Measurements from ENCODE around the gene MINDY3. TPM values are rescaled to one million over a fixed set of nuclear protein-coding genes. Genes with fewer than 3 reads are reported as not detected.

MINDY3 gene
- total RNA-seq, 2 donors from 2014 or later = 23.3 to 30.5 TPM

DNA sequence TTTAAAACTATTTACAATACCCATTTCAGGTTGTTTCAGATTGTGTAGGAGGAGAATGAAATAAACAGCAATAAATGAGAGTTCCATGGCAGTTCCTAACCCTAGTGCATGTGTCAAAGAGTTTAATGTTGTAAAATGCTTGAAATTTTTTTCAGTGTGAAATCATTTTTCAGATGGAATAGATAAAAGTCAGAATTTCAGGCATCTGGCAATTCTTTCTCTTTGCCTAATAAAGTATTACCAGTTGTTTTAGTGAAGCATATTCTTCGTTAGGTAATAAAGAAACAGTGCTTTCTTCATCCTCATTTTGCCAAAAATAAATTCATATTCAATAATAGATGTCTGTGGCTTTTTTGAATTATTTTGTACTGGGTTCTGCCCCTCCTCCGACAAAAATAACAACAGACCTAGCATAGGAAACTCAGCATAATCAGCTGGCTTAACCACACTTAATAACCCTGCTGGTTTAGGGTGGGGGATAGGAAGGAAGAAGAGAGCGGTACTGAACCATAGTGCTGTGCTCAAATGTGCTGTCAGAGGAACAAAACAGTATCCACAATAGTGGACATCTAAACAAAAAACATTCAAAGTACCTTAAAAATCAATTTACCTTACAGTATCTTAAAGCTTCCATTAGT lies 39.1 kb downstream of the MINDY3 start:
- intact Hi-C loops (cut with DNase I) = loop anchor here (5.0 kb wide), 3 partner anchors 84 to 234 kb away; no protein-coding TSS in a partner anchor
- H3K36me3 ChIP-seq = no peaks in the 10 kb centered on the region
- no peak overlapping the region for H3K4me3 ChIP-seq
- WGBS = 79% methylated on average over 3 of the region's 3 CpGs
- no peaks in the 10 kb centered on the region for H3K9me3 ChIP-seq
- H3K27ac ChIP-seq = no peak overlapping the region
- no peaks in the 10 kb centered on the region for H3K4me1 ChIP-seq (replicated peaks)
- TF ChIP-seq POLR2A (IDR thresholded peaks at IDR 0.05) = no peak
- TF ChIP-seq, protein P1, sequence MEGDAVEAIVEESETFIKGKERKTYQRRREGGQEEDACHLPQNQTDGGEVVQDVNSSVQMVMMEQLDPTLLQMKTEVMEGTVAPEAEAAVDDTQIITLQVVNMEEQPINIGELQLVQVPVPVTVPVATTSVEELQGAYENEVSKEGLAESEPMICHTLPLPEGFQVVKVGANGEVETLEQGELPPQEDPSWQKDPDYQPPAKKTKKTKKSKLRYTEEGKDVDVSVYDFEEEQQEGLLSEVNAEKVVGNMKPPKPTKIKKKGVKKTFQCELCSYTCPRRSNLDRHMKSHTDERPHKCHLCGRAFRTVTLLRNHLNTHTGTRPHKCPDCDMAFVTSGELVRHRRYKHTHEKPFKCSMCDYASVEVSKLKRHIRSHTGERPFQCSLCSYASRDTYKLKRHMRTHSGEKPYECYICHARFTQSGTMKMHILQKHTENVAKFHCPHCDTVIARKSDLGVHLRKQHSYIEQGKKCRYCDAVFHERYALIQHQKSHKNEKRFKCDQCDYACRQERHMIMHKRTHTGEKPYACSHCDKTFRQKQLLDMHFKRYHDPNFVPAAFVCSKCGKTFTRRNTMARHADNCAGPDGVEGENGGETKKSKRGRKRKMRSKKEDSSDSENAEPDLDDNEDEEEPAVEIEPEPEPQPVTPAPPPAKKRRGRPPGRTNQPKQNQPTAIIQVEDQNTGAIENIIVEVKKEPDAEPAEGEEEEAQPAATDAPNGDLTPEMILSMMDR (IDR thresholded peaks at IDR 0.05) = no peak
- no peak for TF ChIP-seq POLR2AphosphoS5 (IDR thresholded peaks at IDR 0.05)
- no peaks in the 10 kb centered on the region for H3K27me3 ChIP-seq (replicated peaks; ENCODE audit: insufficient read depth)
- no peak for DNase-seq (ENCODE audit: low spot score)

DNA sequence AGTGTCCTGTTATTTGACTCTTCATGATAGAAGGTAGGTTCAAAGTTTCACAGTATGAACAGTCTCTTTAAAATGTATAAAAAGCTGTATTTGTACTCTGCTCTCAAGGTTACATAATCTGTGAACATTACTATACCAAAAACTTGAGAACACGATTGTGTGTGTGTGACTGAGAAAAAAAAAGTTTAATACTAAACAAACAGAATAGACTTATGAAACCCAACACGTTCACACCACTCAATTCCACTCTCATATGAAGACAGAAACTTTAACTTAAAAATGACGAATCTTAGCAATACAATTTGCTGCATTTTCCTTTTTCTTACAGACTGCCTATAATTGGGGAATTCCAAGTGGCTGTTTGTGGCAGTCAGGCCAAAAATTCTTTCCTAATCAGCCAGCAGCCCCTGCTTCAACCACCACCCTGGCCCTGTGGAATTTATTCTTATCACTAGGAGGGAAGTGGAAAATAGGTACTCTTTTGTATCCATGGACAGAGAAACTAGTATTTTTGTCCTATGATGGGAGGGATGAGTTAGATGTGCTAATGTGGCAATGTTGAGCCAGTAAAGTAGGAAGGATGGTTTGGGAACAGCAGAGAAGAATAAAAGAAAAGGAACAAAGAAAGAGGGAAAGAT lies 42.8 kb downstream of the MINDY3 start:
- Histone ChIP-seq H3K9me3 (no peaks in the 10 kb centered on the region), H3K27ac (no peak overlapping the region)

DNA sequence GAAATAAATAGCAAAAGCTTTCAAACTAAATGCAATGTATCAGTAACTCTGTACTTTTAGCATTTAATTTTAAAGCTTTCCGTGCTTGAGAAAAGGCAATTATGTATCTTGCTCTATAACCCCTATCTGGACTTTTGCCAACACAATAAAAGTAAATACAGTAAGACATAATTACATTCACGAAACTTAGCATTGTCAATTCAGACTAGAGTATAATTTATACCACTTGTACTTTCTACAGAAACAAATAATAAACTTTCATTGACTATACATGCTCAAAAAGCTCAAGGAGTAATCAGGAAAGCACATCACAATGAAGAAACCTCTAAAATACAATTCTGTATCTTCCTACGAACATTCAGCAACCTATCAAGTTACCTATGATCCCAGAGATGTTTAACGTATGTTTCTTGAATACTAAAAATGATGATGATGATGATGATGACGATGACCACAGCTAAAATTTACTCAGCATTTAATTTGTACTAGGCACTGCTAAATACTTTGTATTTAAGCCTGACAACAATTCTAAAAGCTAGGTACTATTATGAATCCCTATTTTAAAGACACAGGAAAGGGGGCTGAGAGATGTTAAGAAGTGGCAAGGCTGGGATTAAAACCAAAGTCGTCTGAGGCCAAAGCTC lies 44.9 kb downstream of the MINDY3 start:
- Histone ChIP-seq H3K27ac (no peak overlapping the region), H3K4me1 (replicated peaks) (no peaks in the 10 kb centered on the region), H3K27me3 (replicated peaks; ENCODE audit: insufficient read depth) (no peaks in the 10 kb centered on the region), H3K4me3 (no peak overlapping the region), H3K9me3 (no peaks in the 10 kb centered on the region), H3K36me3 (no peaks in the 10 kb centered on the region)
- WGBS = 73% methylated on average over 6 of the region's 6 CpGs
- no peak for TF ChIP-seq POLR2A (IDR thresholded peaks at IDR 0.05)
- TF ChIP-seq, protein P1 (IDR thresholded peaks at IDR 0.05) = no peak
- TF ChIP-seq POLR2AphosphoS5 (IDR thresholded peaks at IDR 0.05) = no peak
- intact Hi-C loops (cut with DNase I) = no loop called here
- DNase-seq (ENCODE audit: low spot score) = no peak

More for the DNA sequence above, 42.8 kb downstream of the MINDY3 start:
- H3K27me3 ChIP-seq (replicated peaks; ENCODE audit: insufficient read depth) = no peaks in the 10 kb centered on the region
- WGBS = 54% methylated on average over 3 of the region's 3 CpGs
- no peaks in the 10 kb centered on the region for H3K4me1 ChIP-seq (replicated peaks)
- no peak for DNase-seq (ENCODE audit: low spot score)
- no peaks in the 10 kb centered on the region for H3K36me3 ChIP-seq
- H3K4me3 ChIP-seq = no peak overlapping the region
- intact Hi-C loops (cut with DNase I) = no loop called here
- TF ChIP-seq, protein P1 (IDR thresholded peaks at IDR 0.05) = no peak
- TF ChIP-seq POLR2A (IDR thresholded peaks at IDR 0.05) = no peak
- TF ChIP-seq POLR2AphosphoS5 (IDR thresholded peaks at IDR 0.05) = no peak

DNA sequence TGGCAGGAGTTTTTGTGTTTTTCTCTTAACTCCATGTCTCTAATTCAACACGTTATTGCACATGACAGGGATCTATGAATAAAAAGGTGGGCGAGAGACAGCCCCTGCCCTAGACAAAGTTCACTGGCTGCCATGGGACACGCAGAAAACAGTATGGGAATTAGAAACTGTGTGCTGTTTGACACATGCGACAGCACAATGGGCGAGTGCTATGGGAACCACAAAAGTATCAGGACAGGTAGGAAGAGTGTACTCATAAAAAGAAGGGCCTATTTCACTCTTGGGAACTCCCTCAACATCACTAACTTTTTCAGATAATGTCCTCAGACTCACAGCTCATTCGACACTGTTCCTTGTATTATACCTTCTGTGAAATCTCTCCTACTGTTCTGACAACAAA lies 45.7 kb downstream of the MINDY3 start:
- H3K27me3 ChIP-seq (replicated peaks; ENCODE audit: insufficient read depth) = no peaks in the 10 kb centered on the region
- no peak for DNase-seq (ENCODE audit: low spot score)
- no peak overlapping the region for H3K4me3 ChIP-seq
- no peaks in the 10 kb centered on the region for H3K36me3 ChIP-seq
- WGBS = 88% methylated on average over 6 of the region's 6 CpGs
- no peaks in the 10 kb centered on the region for H3K9me3 ChIP-seq
- TF ChIP-seq POLR2AphosphoS5 (IDR thresholded peaks at IDR 0.05) = no peak
- no peak for TF ChIP-seq POLR2A (IDR thresholded peaks at IDR 0.05)
- TF ChIP-seq, protein P1 (IDR thresholded peaks at IDR 0.05) = no peak
- H3K27ac ChIP-seq = no peak overlapping the region
- intact Hi-C loops (cut with DNase I) = no loop called here
- no peaks in the 10 kb centered on the region for H3K4me1 ChIP-seq (replicated peaks)
